ENCODE measurements around the gene HELZ. TPM values are rescaled to one million over a fixed set of nuclear protein-coding genes. Genes with fewer than 3 reads are reported as not detected.

Gene HELZ
- total and polyA plus RNA-seq, 2 experiments from 2014 or later: 27.6 to 31.7 TPM

GRCh38 chr17:67212714-67213417, 32.1 kb downstream of the HELZ start:
- Histone ChIP-seq H3K36me3 (no peaks in the 10 kb centered on the region), H3K4me1 (ENCODE audit: low read depth) (no peaks in the 10 kb centered on the region), H3K9me3 (ENCODE audit: low read depth) (no peaks in the 10 kb centered on the region), H3K27me3 (no peaks in the 10 kb centered on the region), H3K4me3 (no peak overlapping the region), H3K27ac (no peak overlapping the region)
- peak in 1 of 2 donors; percentile 68 for DNase-seq (ENCODE audit: low read depth in 1 of 2, low spot score in 1 of 2)
- TF ChIP-seq CTCF (IDR thresholded peaks at IDR 0.05; ENCODE audit: low read depth, low read length): no peak

GRCh38 chr17:67212231-67212630, 32.8 kb downstream of the HELZ start:
- H3K36me3 ChIP-seq: no peaks in the 10 kb centered on the region
- H3K27me3 ChIP-seq: no peaks in the 10 kb centered on the region
- TF ChIP-seq CTCF (IDR thresholded peaks at IDR 0.05; ENCODE audit: low read depth, low read length): no peak
- no peak overlapping the region for H3K27ac ChIP-seq
- no peaks in the 10 kb centered on the region for H3K4me1 ChIP-seq (ENCODE audit: low read depth)
- DNase-seq (ENCODE audit: low read depth in 1 of 2, low spot score in 1 of 2): peak in 1 of 2 donors; percentile 19
- H3K9me3 ChIP-seq (ENCODE audit: low read depth): no peaks in the 10 kb centered on the region
- no peak overlapping the region for H3K4me3 ChIP-seq

GRCh38 chr17:67211742-67212141, 33.3 kb downstream of the HELZ start:
- DNase-seq (ENCODE audit: low read depth in 1 of 2, low spot score in 1 of 2): peak in 1 of 2 donors; percentile 71
- Histone ChIP-seq H3K36me3 (no peaks in the 10 kb centered on the region), H3K27me3 (no peaks in the 10 kb centered on the region), H3K9me3 (ENCODE audit: low read depth) (no peaks in the 10 kb centered on the region), H3K4me1 (ENCODE audit: low read depth) (no peaks in the 10 kb centered on the region), H3K4me3 (no peak overlapping the region), H3K27ac (no peak overlapping the region)
- TF ChIP-seq CTCF (IDR thresholded peaks at IDR 0.05; ENCODE audit: low read depth, low read length): no peak

- H3K4me3 ChIP-seq: no peak overlapping the region
- no peaks in the 10 kb centered on the region for H3K27me3 ChIP-seq
- no peaks in the 10 kb centered on the region for H3K9me3 ChIP-seq (ENCODE audit: low read depth)
- no peaks in the 10 kb centered on the region for H3K4me1 ChIP-seq (ENCODE audit: low read depth)
- H3K27ac ChIP-seq: no peak overlapping the region
- H3K36me3 ChIP-seq: no peaks in the 10 kb centered on the region
- TF ChIP-seq CTCF (IDR thresholded peaks at IDR 0.05; ENCODE audit: low read depth, low read length): no peak
- DNase-seq (ENCODE audit: low read depth in 1 of 2, low spot score in 1 of 2): no peak
These were observed 34.1 kb downstream of the HELZ start for GRCh38 chr17:67210915-67211314.

GRCh38 chr17:67208232-67208631, 36.8 kb downstream of the HELZ start:
- Histone ChIP-seq H3K9me3 (ENCODE audit: low read depth) (no peaks in the 10 kb centered on the region), H3K27ac (no peak overlapping the region), H3K27me3 (no peaks in the 10 kb centered on the region), H3K4me3 (no peak overlapping the region), H3K36me3 (no peaks in the 10 kb centered on the region), H3K4me1 (ENCODE audit: low read depth) (no peaks in the 10 kb centered on the region)
- peak in 1 of 2 donors; percentile 52 for DNase-seq (ENCODE audit: low read depth in 1 of 2, low spot score in 1 of 2)
- no peak for TF ChIP-seq CTCF (IDR thresholded peaks at IDR 0.05; ENCODE audit: low read depth, low read length)
